HepG2 (cell line): Measurements from ENCODE around the gene LAMA5. TPM values are rescaled to one million over a fixed set of nuclear protein-coding genes. Genes with fewer than 3 reads are reported as not detected.

ENCODE experiments used
- ATAC-seq: fragments of 200-7000 bp; cut with Tn5 transposase; 3 replicates; pipeline ENCODE4 v1.9.1; 2020; ENCODE audit warnings: mild to moderate bottlenecking, moderate library complexity
- BruUV-seq: library from RNA; stranded (reverse); fragments of 400-500 nt; replicated peaks from 2 replicates; lab custom pipeline; 2021; lab: Mats Ljungman, UMichigan
- CTCF ChIA-PET: fragments of 300-600 bp; formaldehyde crosslinking; extraction: SDS; loops from one replicate; lab custom pipeline; 2021; ENCODE audit warnings: low total read pairs, inconsistent platforms, low intra/inter-chr PET ratio; lab: Yijun Ruan, JAX
- POLR2A ChIA-PET: fragments of 350-600 bp; sonication (Branson Sonifier 250); formaldehyde crosslinking; loops from one replicate; lab custom pipeline; 2020; ENCODE audit warnings: antibody characterized with exemption, inconsistent platforms; lab: Yijun Ruan, JAX
- DNase-seq: peaks from one replicate; pipeline ENCODE4 v3.0.0-alpha.2; 2015; ENCODE audit warnings: low spot score
- FAIRE-seq: peaks from 3 replicates; lab custom pipeline; 2011; peaks lifted over from hg19 to GRCh38; lab: Jason Lieb, UNC
- H2AFZ ChIP-seq: one replicate; pipeline ENCODE4 v1.6.1; 2011; ENCODE audit warnings: low read length, inconsistent platforms
- H3K27ac ChIP-seq: fragments of 300-600 bp; 3 replicates; pipeline ENCODE4 v1.8.0; 2011; ENCODE audit warnings: mixed run types, mild to moderate bottlenecking, mixed read lengths, low read length, inconsistent platforms; ENCODE audit not compliant: insufficient read depth; ENCODE audit errors: extremely low read length
- H3K27me3 ChIP-seq, 2 experiments: fragments of 200-600 bp in 1 of 2; 2 replicates in 1 of 2; 3 replicates in 1 of 2; pipeline versions ENCODE4 v1.6.0 to v1.8.0; 2011; ENCODE audit warnings: low read length in 2 of 2, mild to moderate bottlenecking in 2 of 2, moderate library complexity in 2 of 2, inconsistent platforms in 1 of 2; ENCODE audit not compliant: insufficient read depth in 2 of 2, control insufficient read depth in 1 of 2
- H3K36me3 ChIP-seq, 2 experiments: fragments of 200-600 bp in 1 of 2; replicated peaks in 1 of 2; 2 replicates in 1 of 2; 3 replicates in 1 of 2; pipeline versions ENCODE4 v1.5.1 to v1.8.0; 2011; ENCODE audit warnings: low read length in 2 of 2, inconsistent platforms in 1 of 2; ENCODE audit not compliant: insufficient read depth in 2 of 2, control insufficient read depth in 1 of 2
- H3K4me1 ChIP-seq: 2 replicates; pipeline ENCODE4 v1.5.1; 2012; ENCODE audit warnings: low read length, inconsistent platforms; ENCODE audit not compliant: insufficient read depth
- H3K4me2 ChIP-seq: 2 replicates; pipeline ENCODE4 v1.6.0; 2011; ENCODE audit warnings: low read depth, low read length, inconsistent platforms
- H3K4me3 ChIP-seq, 3 experiments: fragments of 200-600 bp in 1 of 3; sonication (generic), shearing (Covaris generic) in 1 of 3; replicated peaks in 1 of 3; 2 replicates each; pipeline ENCODE4 v1.5.1; 2011 to 2016; ENCODE audit warnings: low read length in 3 of 3, inconsistent platforms in 2 of 3, low read depth in 2 of 3, mild to moderate bottlenecking in 2 of 3, control low read depth in 1 of 3, mixed read lengths in 1 of 3; ENCODE audit not compliant: insufficient read depth in 1 of 3
- H3K79me2 ChIP-seq: one replicate; pipeline ENCODE4 v1.6.1; 2011; ENCODE audit warnings: low read length, inconsistent platforms; ENCODE audit not compliant: insufficient read depth
- H3K9ac ChIP-seq: 2 replicates; pipeline ENCODE4 v1.6.0; 2011; ENCODE audit warnings: mild to moderate bottlenecking, low read depth, low read length, inconsistent platforms; ENCODE audit not compliant: insufficient read depth
- H3K9me3 ChIP-seq: 2 replicates; pipeline ENCODE4 v1.5.1; 2012; ENCODE audit warnings: mild to moderate bottlenecking, low read length
- H4K20me1 ChIP-seq: 2 replicates; pipeline ENCODE4 v1.6.0; 2011; ENCODE audit warnings: inconsistent platforms, mild to moderate bottlenecking, low read length, moderate library complexity; ENCODE audit not compliant: insufficient read depth
- ATAD3A ChIP-seq: sonication (generic); formaldehyde crosslinking; IDR thresholded peaks from 2 replicates; pipeline ENCODE4 v1.4.0; 2020; ENCODE audit warnings: missing genetic modification reagents
- CBX1 ChIP-seq: IDR thresholded peaks from one replicate; pipeline ENCODE4 v1.6.1; 2016; ENCODE audit warnings: antibody characterized with exemption, low read depth
- CREM ChIP-seq, 2 experiments: sonication (generic) in 1 of 2; formaldehyde crosslinking in 1 of 2; IDR thresholded peaks; 2 replicates each; pipeline versions ENCODE4 v1.4.0 to v1.6.1; 2016 to 2020; ENCODE audit warnings: antibody characterized with exemption in 1 of 2, mild to moderate bottlenecking in 1 of 2, missing genetic modification reagents in 1 of 2
- HMGXB4 ChIP-seq, 2 experiments: sonication (generic) in 1 of 2; formaldehyde crosslinking in 1 of 2; IDR thresholded peaks; 2 replicates each; pipeline versions ENCODE4 v1.4.0 to v1.6.1; 2018 to 2020; ENCODE audit warnings: missing genetic modification reagents in 2 of 2, borderline replicate concordance in 1 of 2, low read depth in 1 of 2, mild to moderate bottlenecking in 1 of 2, missing biosample characterization in 1 of 2
- NPAS2 ChIP-seq: sonication (generic); formaldehyde crosslinking; IDR thresholded peaks from 2 replicates; pipeline ENCODE4 v1.8.0; 2022; ENCODE audit warnings: mild to moderate bottlenecking, missing genetic modification reagents, borderline replicate concordance
- PCBP1 ChIP-seq: fragments of 200-400 bp; formaldehyde crosslinking; IDR thresholded peaks from 2 replicates; pipeline ENCODE4 v1.6.1; 2017; ENCODE audit warnings: mild to moderate bottlenecking, low read depth, low read length, borderline replicate concordance
- ZNF282 ChIP-seq: fragments of 450-650 bp; IDR thresholded peaks from 2 replicates; pipeline ENCODE4 v1.6.1; 2018; ENCODE audit not compliant: partially characterized antibody
- ZNF790 ChIP-seq: sonication (generic); formaldehyde crosslinking; IDR thresholded peaks from 2 replicates; pipeline ENCODE4 v1.8.0; 2022; ENCODE audit warnings: missing genetic modification reagents, mild to moderate bottlenecking, borderline replicate concordance
- ZSCAN21 ChIP-seq: sonication (generic); formaldehyde crosslinking; IDR thresholded peaks from 2 replicates; pipeline ENCODE4 v1.8.0; 2022; ENCODE audit warnings: mild to moderate bottlenecking, missing genetic modification reagents, moderate library complexity, borderline replicate concordance
- ZSCAN29 ChIP-seq: sonication (generic); formaldehyde crosslinking; conservative IDR thresholded peaks from 2 replicates; pipeline ENCODE4 v1.4.0; 2020; ENCODE audit warnings: mild to moderate bottlenecking, missing genetic modification reagents
- WGBS: methylation state at CpG from one replicate; pipeline ENCODE4 v1.1.6; 2017; ENCODE audit warnings: low lambda C conversion rate; 5-methylcytosine and 5-hydroxymethylcytosine counted together
- in situ Hi-C: cut with HindIII; loops from 2 replicates; pipeline ENCODE4 v1.10.0; 2017; ENCODE audit warnings: low pct_unique_long_range_greater_than_20kb; ENCODE audit not compliant: extremely low pct_ligation_motif_present
- intact Hi-C: fragments of 100-400 bp; cut with micrococcal nuclease; formaldehyde crosslinking; loops from one replicate; pipeline ENCODE4 v1.10.0; 2022; ENCODE audit not compliant: unreplicated experiment
- polyA plus RNA-seq, 8 experiments: library from polyadenylated mRNA; depleted of rRNA in 3 of 8; stranded (reverse) in 7 of 8; unstranded in 1 of 8; fragments of >200 nt; fragmentation: Illumina TruSeq in 4 of 8; extraction: Trizol in 4 of 8; gene quantifications; 2 replicates each; pipeline versions ENCODE4 v1.2.1 to v1.2.3, GENCODE V29; 2011 to 2016; ENCODE audit warnings: low read depth in 4 of 8, missing spikeins in 1 of 8, mixed read lengths in 1 of 8; ENCODE audit not compliant: insufficient read depth in 1 of 8
- total RNA-seq, 5 experiments: library from RNA; depleted of rRNA; stranded (reverse); fragments of >200 nt; fragmentation: Illumina TruSeq; extraction: Trizol; gene quantifications; 2 replicates each; pipeline ENCODE4 v1.2.3, GENCODE V29; 2016; ENCODE audit warnings: low read depth in 1 of 5
- TF ChIP-seq, protein P1 (sequence below): IDR thresholded peaks from 2 replicates; pipeline ENCODE4 v1.6.1; 2016; ENCODE audit warnings: low read depth
- TF ChIP-seq, protein P2 (sequence below): sonication (generic); formaldehyde crosslinking; IDR thresholded peaks from 2 replicates; pipeline ENCODE4 v1.4.0; 2020; ENCODE audit warnings: missing genetic modification reagents
- TF ChIP-seq, protein P3 (sequence below): IDR thresholded peaks from 2 replicates; pipeline ENCODE4 v1.6.1; 2016

The LAMA5 gene
- total and polyA plus RNA-seq, 2 of the 13 experiments (the other 11 are each of a cell fraction or from before 2014, with no cell fraction given) = 21.0 to 44.7 TPM

GRCh38 chr20:62275219-62275618, 91.9 kb downstream of the LAMA5 start (continued):
- TF ChIP-seq ATAD3A (CRISPR knock-in tag) = no peak
- TF ChIP-seq, protein P1, sequence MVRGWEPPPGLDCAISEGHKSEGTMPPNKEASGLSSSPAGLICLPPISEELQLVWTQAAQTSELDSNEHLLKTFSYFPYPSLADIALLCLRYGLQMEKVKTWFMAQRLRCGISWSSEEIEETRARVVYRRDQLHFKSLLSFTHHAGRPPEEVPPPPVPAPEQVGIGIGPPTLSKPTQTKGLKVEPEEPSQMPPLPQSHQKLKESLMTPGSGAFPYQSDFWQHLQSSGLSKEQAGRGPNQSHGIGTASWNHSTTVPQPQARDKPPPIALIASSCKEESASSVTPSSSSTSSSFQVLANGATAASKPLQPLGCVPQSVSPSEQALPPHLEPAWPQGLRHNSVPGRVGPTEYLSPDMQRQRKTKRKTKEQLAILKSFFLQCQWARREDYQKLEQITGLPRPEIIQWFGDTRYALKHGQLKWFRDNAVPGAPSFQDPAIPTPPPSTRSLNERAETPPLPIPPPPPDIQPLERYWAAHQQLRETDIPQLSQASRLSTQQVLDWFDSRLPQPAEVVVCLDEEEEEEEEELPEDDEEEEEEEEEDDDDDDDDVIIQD (CRISPR knock-in tag) = no peak
- TF ChIP-seq CBX1 = no peak
- TF ChIP-seq ZSCAN29 (CRISPR knock-in tag) = no peak
- no peak for TF ChIP-seq ZNF790 (CRISPR knock-in tag)
- TF ChIP-seq NPAS2 (CRISPR knock-in tag) = no peak
- TF ChIP-seq CREM (IDR thresholded peaks at IDR 0.05) = no peak
- no peak for TF ChIP-seq CREM (CRISPR knock-in tag; IDR thresholded peaks at IDR 0.05)
- TF ChIP-seq ZSCAN21 = no peak
- no peak for TF ChIP-seq PCBP1

GRCh38 chr20:62274332-62274950, 92.7 kb downstream of the LAMA5 start:
- 95% methylated on average over 13 of the region's 13 CpGs for WGBS
- no TSS peak for BruUV-seq
- in situ Hi-C loops (no loop called here), intact Hi-C loops (no loop called here)
- POLR2A ChIA-PET = no interaction called here
- no peak overlapping the region for H3K27ac ChIP-seq
- H4K20me1 ChIP-seq = peaks cover 4% of the 10 kb centered on the region; the same call in 1 of the 2 replicates
- no peaks in the 10 kb centered on the region for H3K79me2 ChIP-seq
- DNase-seq (no peak), FAIRE-seq (no peak), ATAC-seq (no peak)
- no peaks in the 10 kb centered on the region for H3K9me3 ChIP-seq
- H3K4me2 ChIP-seq = no peak overlapping the region
- H2AFZ ChIP-seq = no peak overlapping the region
- CTCF ChIA-PET = no interaction called here
- H3K9ac ChIP-seq = no peak overlapping the region
- no peaks in the 10 kb centered on the region for H3K27me3 ChIP-seq
- H3K4me1 ChIP-seq = 0 out of 2 replicates have a peak, but pooled peaks cover 3% of the 10 kb centered on the region
- H3K36me3 ChIP-seq = peaks cover 51 to 67% of the 10 kb centered on the region in 2 experiments
- H3K4me3 ChIP-seq = no peak overlapping the region
- TF ChIP-seq, protein P2, sequence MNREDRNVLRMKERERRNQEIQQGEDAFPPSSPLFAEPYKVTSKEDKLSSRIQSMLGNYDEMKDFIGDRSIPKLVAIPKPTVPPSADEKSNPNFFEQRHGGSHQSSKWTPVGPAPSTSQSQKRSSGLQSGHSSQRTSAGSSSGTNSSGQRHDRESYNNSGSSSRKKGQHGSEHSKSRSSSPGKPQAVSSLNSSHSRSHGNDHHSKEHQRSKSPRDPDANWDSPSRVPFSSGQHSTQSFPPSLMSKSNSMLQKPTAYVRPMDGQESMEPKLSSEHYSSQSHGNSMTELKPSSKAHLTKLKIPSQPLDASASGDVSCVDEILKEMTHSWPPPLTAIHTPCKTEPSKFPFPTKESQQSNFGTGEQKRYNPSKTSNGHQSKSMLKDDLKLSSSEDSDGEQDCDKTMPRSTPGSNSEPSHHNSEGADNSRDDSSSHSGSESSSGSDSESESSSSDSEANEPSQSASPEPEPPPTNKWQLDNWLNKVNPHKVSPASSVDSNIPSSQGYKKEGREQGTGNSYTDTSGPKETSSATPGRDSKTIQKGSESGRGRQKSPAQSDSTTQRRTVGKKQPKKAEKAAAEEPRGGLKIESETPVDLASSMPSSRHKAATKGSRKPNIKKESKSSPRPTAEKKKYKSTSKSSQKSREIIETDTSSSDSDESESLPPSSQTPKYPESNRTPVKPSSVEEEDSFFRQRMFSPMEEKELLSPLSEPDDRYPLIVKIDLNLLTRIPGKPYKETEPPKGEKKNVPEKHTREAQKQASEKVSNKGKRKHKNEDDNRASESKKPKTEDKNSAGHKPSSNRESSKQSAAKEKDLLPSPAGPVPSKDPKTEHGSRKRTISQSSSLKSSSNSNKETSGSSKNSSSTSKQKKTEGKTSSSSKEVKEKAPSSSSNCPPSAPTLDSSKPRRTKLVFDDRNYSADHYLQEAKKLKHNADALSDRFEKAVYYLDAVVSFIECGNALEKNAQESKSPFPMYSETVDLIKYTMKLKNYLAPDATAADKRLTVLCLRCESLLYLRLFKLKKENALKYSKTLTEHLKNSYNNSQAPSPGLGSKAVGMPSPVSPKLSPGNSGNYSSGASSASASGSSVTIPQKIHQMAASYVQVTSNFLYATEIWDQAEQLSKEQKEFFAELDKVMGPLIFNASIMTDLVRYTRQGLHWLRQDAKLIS (CRISPR knock-in tag) = no peak
- TF ChIP-seq, protein P3, sequence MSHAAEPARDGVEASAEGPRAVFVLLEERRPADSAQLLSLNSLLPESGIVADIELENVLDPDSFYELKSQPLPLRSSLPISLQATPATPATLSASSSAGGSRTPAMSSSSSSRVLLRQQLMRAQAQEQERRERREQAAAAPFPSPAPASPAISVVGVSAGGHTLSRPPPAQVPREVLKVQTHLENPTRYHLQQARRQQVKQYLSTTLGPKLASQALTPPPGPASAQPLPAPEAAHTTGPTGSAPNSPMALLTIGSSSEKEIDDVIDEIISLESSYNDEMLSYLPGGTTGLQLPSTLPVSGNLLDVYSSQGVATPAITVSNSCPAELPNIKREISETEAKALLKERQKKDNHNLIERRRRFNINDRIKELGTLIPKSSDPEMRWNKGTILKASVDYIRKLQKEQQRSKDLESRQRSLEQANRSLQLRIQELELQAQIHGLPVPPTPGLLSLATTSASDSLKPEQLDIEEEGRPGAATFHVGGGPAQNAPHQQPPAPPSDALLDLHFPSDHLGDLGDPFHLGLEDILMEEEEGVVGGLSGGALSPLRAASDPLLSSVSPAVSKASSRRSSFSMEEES (CRISPR knock-in tag) = no peak
- TF ChIP-seq ZNF282 (no peak), HMGXB4 (CRISPR knock-in tag; IDR thresholded peaks at IDR 0.05; ENCODE audit: borderline replicate concordance in 1 of 2, low read depth in 1 of 2) (no peak)
